ENCODE data around the gene SEC62. TPM values are rescaled to one million over a fixed set of nuclear protein-coding genes. Genes with fewer than 3 reads are reported as not detected.

SEC62 gene
- total and polyA plus RNA-seq, 4 donors = 69.3 to 125 (median 95.1) TPM

- Histone ChIP-seq H3K27ac (ENCODE audit: low read depth in 1 of 2, low read length in 2 of 2) (no peak overlapping the region), H3K9me3 (ENCODE audit: control insufficient read depth, low read length) (peaks cover 2% of the 10 kb centered on the region), H3K4me1 (ENCODE audit: control insufficient read depth in 1 of 2, insufficient read depth in 2 of 2, low read length in 2 of 2) (no peaks in the 10 kb centered on the region), H3K4me3 (ENCODE audit: low read length in 2 of 2) (no peak overlapping the region), H3K36me3 (ENCODE audit: control insufficient read depth in 1 of 2, insufficient read depth in 2 of 2, low read length in 1 of 2) (no peaks in the 10 kb centered on the region), H3K27me3 (ENCODE audit: control insufficient read depth in 1 of 2, insufficient read depth in 2 of 2, low read length in 1 of 2) (no peaks in the 10 kb centered on the region)
- DNase-seq = no peak
- ATAC-seq (ENCODE audit: low FRiP score) = no peak
- intact Hi-C loops (cut with DNase I) = no loop called here
- 38 to 43% methylated on average over 6 of the region's 6 CpGs for WGBS, 2 donors
Measured at GRCh38 chr3:169940470-169941181, 26.0 kb upstream of the SEC62 start.

GRCh38 chr3:169945313-169945712 lies 21.3 kb upstream of the SEC62 start:
- no peaks in the 10 kb centered on the region for H3K36me3 ChIP-seq (ENCODE audit: control insufficient read depth in 1 of 2, insufficient read depth in 2 of 2, low read length in 1 of 2)
- DNase-seq (peak in 1 of 2 donors; percentile 65), ATAC-seq (ENCODE audit: low FRiP score) (peak; percentile 54)
- WGBS, 2 donors = 62 to 68% methylated on average over 7 of the region's 7 CpGs
- H3K4me3 ChIP-seq (ENCODE audit: low read length in 2 of 2) = no peak overlapping the region
- H3K27me3 ChIP-seq (ENCODE audit: control insufficient read depth in 1 of 2, insufficient read depth in 2 of 2, low read length in 1 of 2) = no peaks in the 10 kb centered on the region
- no peak overlapping the region for H3K27ac ChIP-seq (ENCODE audit: low read depth in 1 of 2, low read length in 2 of 2)
- intact Hi-C loops (cut with DNase I) = no loop called here
- no peaks in the 10 kb centered on the region for H3K4me1 ChIP-seq (ENCODE audit: control insufficient read depth in 1 of 2, insufficient read depth in 2 of 2, low read length in 2 of 2)
- H3K9me3 ChIP-seq (ENCODE audit: control insufficient read depth, low read length) = peaks cover 2% of the 10 kb centered on the region

GRCh38 chr3:169946336-169946735 lies 20.3 kb upstream of the SEC62 start:
- WGBS, 2 donors = 64 to 65% methylated on average over 3 of the region's 3 CpGs
- ATAC-seq (ENCODE audit: low FRiP score) = no peak

DNA sequence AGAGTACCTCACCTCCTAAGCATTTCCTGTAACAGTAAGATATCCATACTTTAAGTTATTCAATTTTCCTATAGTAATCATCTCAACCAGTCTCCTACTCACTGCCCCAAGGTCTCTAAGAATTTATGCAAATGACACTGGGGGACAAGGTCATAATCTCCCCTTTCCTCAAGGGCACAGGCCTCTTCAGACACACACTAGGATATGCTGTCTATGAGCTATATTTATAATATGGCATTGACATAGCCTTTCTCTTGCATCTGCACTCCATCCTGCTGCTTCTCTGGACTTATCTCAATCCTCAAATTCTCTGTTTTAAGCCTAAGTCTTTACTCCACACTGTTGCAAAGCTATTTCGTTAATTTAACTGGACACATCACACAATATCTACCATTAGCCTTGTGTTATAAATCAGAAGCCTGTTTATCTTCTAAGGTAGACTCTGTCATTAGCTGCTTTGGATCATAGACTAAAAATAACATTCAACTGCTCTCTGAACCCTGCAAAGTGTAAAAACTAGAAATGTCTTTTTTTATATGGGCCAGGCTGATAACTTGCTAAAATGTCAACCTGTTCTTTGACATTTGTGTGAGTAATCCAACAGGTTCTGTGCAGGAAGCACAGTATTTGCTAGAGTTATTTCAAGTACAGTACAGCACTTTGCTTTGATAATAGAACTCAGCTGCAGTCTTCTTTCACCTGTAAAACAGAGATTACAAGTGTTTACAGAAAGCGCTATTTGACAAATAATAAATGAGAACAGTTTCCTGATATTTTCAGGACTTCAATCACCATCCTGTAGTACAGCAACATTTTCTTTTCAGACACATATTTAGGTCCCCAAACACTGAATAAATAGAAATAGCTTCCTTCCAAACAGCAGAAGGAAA lies 17.8 kb upstream of the SEC62 start:
- Histone ChIP-seq H3K36me3 (ENCODE audit: control insufficient read depth in 1 of 2, insufficient read depth in 2 of 2, low read length in 1 of 2) (no peaks in the 10 kb centered on the region), H3K9me3 (ENCODE audit: control insufficient read depth, low read length) (no peaks in the 10 kb centered on the region), H3K27me3 (ENCODE audit: control insufficient read depth in 1 of 2, insufficient read depth in 2 of 2, low read length in 1 of 2) (no peaks in the 10 kb centered on the region), H3K27ac (ENCODE audit: low read depth in 1 of 2, low read length in 2 of 2) (no peak overlapping the region), H3K4me1 (ENCODE audit: control insufficient read depth in 1 of 2, insufficient read depth in 2 of 2, low read length in 2 of 2) (no peaks in the 10 kb centered on the region), H3K4me3 (ENCODE audit: low read length in 2 of 2) (no peak overlapping the region)
- intact Hi-C loops (cut with DNase I) = no loop called here
- WGBS, 2 donors = 80 to 86% methylated on average over 2 of the region's 2 CpGs
- ATAC-seq (ENCODE audit: low FRiP score) = no peak
- no peak for DNase-seq

More at GRCh38 chr3:169946336-169946735, 20.3 kb upstream of the SEC62 start:
- H3K36me3 ChIP-seq (ENCODE audit: control insufficient read depth in 1 of 2, insufficient read depth in 2 of 2, low read length in 1 of 2) = no peaks in the 10 kb centered on the region
- no peak overlapping the region for H3K4me3 ChIP-seq (ENCODE audit: low read length in 2 of 2)
- intact Hi-C loops (cut with DNase I) = no loop called here
- H3K9me3 ChIP-seq (ENCODE audit: control insufficient read depth, low read length) = peaks cover 2% of the 10 kb centered on the region
- H3K4me1 ChIP-seq (ENCODE audit: control insufficient read depth in 1 of 2, insufficient read depth in 2 of 2, low read length in 2 of 2) = no peaks in the 10 kb centered on the region
- no peak for DNase-seq
- H3K27me3 ChIP-seq (ENCODE audit: control insufficient read depth in 1 of 2, insufficient read depth in 2 of 2, low read length in 1 of 2) = no peaks in the 10 kb centered on the region
- no peak overlapping the region for H3K27ac ChIP-seq (ENCODE audit: low read depth in 1 of 2, low read length in 2 of 2)

DNA sequence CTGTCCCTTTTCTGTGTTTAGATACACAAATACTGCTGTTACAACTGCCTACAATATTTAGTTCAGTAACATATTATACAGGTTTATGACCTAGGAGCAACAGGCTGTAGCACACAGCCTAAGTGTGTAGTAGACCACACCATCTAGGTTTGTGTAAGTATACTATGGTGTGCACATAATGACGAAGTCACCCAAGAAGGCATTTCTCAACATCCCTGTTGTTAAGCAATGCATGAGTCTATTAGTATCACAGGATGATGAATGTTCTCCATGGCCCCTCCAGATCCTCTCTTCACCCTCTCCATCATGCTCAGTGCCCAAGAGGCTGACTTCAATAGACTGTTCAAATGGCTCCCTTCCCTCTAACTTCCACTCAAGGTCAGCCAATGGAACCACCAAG lies 14.6 kb upstream of the SEC62 start:
- DNase-seq (no peak), ATAC-seq (ENCODE audit: low FRiP score) (no peak)
- intact Hi-C loops (cut with DNase I) = no loop called here
- Histone ChIP-seq H3K27me3 (ENCODE audit: control insufficient read depth in 1 of 2, insufficient read depth in 2 of 2, low read length in 1 of 2) (no peaks in the 10 kb centered on the region), H3K4me1 (ENCODE audit: control insufficient read depth in 1 of 2, insufficient read depth in 2 of 2, low read length in 2 of 2) (no peaks in the 10 kb centered on the region), H3K27ac (ENCODE audit: low read depth in 1 of 2, low read length in 2 of 2) (no peak overlapping the region), H3K36me3 (ENCODE audit: control insufficient read depth in 1 of 2, insufficient read depth in 2 of 2, low read length in 1 of 2) (no peaks in the 10 kb centered on the region), H3K9me3 (ENCODE audit: control insufficient read depth, low read length) (no peaks in the 10 kb centered on the region), H3K4me3 (ENCODE audit: low read length in 2 of 2) (no peak overlapping the region)
- 89 to 91% methylated on average over 1 of the region's 1 CpG for WGBS, 2 donors

GRCh38 chr3:169953462-169954141 lies 13.0 kb upstream of the SEC62 start:
- DNase-seq (no peak), ATAC-seq (ENCODE audit: low FRiP score) (no peak)
- WGBS, 2 donors = 87% methylated on average over 3 of the region's 3 CpGs
- Histone ChIP-seq H3K27ac (ENCODE audit: low read depth in 1 of 2, low read length in 2 of 2) (no peak overlapping the region), H3K9me3 (ENCODE audit: control insufficient read depth, low read length) (no peaks in the 10 kb centered on the region), H3K4me1 (ENCODE audit: control insufficient read depth in 1 of 2, insufficient read depth in 2 of 2, low read length in 2 of 2) (no peaks in the 10 kb centered on the region), H3K36me3 (ENCODE audit: control insufficient read depth in 1 of 2, insufficient read depth in 2 of 2, low read length in 1 of 2) (no peaks in the 10 kb centered on the region), H3K27me3 (ENCODE audit: control insufficient read depth in 1 of 2, insufficient read depth in 2 of 2, low read length in 1 of 2) (no peaks in the 10 kb centered on the region), H3K4me3 (ENCODE audit: low read length in 2 of 2) (no peak overlapping the region)
- intact Hi-C loops (cut with DNase I) = no loop called here

- H3K27me3 ChIP-seq (ENCODE audit: control insufficient read depth in 1 of 2, insufficient read depth in 2 of 2, low read length in 1 of 2) = no peaks in the 10 kb centered on the region
- DNase-seq (no peak), ATAC-seq (ENCODE audit: low FRiP score) (no peak)
- H3K36me3 ChIP-seq (ENCODE audit: control insufficient read depth in 1 of 2, insufficient read depth in 2 of 2, low read length in 1 of 2) = no peaks in the 10 kb centered on the region
- H3K9me3 ChIP-seq (ENCODE audit: control insufficient read depth, low read length) = no peaks in the 10 kb centered on the region
- H3K4me3 ChIP-seq (ENCODE audit: low read length in 2 of 2) = no peak overlapping the region
- no peak overlapping the region for H3K27ac ChIP-seq (ENCODE audit: low read depth in 1 of 2, low read length in 2 of 2)
- H3K4me1 ChIP-seq (ENCODE audit: control insufficient read depth in 1 of 2, insufficient read depth in 2 of 2, low read length in 2 of 2) = no peaks in the 10 kb centered on the region
- intact Hi-C loops (cut with DNase I) = no loop called here
- WGBS, 2 donors = 58 to 61% methylated on average over 6 of the region's 6 CpGs
Measured at GRCh38 chr3:169954142-169954756, 12.4 kb upstream of the SEC62 start.

DNA sequence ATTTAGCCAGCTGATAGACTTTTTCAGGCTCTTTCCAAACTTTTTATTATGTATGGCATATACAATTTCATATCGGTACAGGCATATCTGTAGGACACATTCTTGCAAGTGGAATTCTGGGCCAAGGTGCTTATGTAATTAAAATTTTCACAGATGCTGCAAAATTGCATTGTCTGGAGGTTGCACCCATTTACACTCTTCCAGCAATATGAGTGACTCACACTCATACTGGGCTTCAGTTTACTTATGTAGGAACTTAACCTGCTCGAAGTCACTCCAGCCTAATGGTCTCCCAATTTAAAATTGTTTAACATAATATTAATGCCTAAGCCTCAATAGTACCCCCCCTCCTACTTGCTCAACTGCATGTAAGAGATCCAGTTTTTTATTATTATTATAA lies 11.2 kb upstream of the SEC62 start:
- no peaks in the 10 kb centered on the region for H3K4me1 ChIP-seq (ENCODE audit: control insufficient read depth in 1 of 2, insufficient read depth in 2 of 2, low read length in 2 of 2)
- ATAC-seq (ENCODE audit: low FRiP score) (no peak), DNase-seq (no peak)
- intact Hi-C loops (cut with DNase I) = no loop called here
- no peaks in the 10 kb centered on the region for H3K27me3 ChIP-seq (ENCODE audit: control insufficient read depth in 1 of 2, insufficient read depth in 2 of 2, low read length in 1 of 2)
- H3K36me3 ChIP-seq (ENCODE audit: control insufficient read depth in 1 of 2, insufficient read depth in 2 of 2, low read length in 1 of 2) = no peaks in the 10 kb centered on the region
- H3K4me3 ChIP-seq (ENCODE audit: low read length in 2 of 2) = no peak overlapping the region
- H3K27ac ChIP-seq (ENCODE audit: low read depth in 1 of 2, low read length in 2 of 2) = no peak overlapping the region
- WGBS, 2 donors = 83 to 87% methylated on average over 2 of the region's 2 CpGs
- H3K9me3 ChIP-seq (ENCODE audit: control insufficient read depth, low read length) = no peaks in the 10 kb centered on the region
